ENCODE data around the gene KCNJ1. TPM values are rescaled to one million over a fixed set of nuclear protein-coding genes. Genes with fewer than 3 reads are reported as not detected.
A peak's percentile ranks its signal among the peaks of the same experiment; 100 is the strongest.

The KCNJ1 gene
- total RNA-seq, 2 experiments from 2014 or later: 0.22 to 0.27 TPM

DNA sequence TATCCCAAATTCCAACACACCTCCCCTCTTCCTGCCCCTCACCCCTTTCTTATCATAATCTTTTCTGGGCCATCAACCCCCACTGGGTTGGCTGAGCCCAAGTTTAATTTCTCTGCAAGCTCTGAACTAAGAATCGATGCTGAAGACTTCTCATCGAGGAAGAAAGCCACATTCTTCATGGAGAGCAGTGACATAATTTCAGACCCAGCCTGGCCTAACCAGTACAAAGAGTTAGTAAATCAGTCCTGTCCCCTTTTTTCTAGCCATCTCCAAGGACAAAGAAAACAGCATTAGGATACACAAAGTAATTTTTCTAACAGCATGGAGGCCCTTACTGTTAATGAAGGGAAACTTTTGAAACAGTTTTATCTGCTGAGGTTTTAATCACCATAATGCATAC lies 45.0 kb downstream of the KCNJ1 start:
- ChIA-PET CTCF (no interaction called here), POLR2A (interaction anchor here (0.8 to 1.2 kb wide), 2 partner anchors 11 to 126 kb away, joined by 3 read pairs; no protein-coding TSS in a partner anchor)
- Histone ChIP-seq H3K27me3 (ENCODE audit: control insufficient read depth in 1 of 2, insufficient read depth in 2 of 2, low read length in 2 of 2) (no peaks in the 10 kb centered on the region), H3K36me3 (ENCODE audit: insufficient read depth, low read length) (peaks cover 14% of the 10 kb centered on the region), H3K4me3 (ENCODE audit: low read length) (no peak overlapping the region), H3K27ac (ENCODE audit: low read depth in 1 of 2, low read length in 2 of 2) (no peak overlapping the region), H3K4me1 (ENCODE audit: insufficient read depth, low read length) (no peaks in the 10 kb centered on the region), H3K9me3 (ENCODE audit: control insufficient read depth in 1 of 2, insufficient read depth in 1 of 2, low read length in 2 of 2) (no peaks in the 10 kb centered on the region)
- ATAC-seq (ENCODE audit: poor library complexity) (no peak), DNase-seq (no peak)
- intact Hi-C loops (cut with DNase I, micrococcal nuclease): no loop called here
- no peak overlapping the region for H3K4me3 Mint-ChIP-seq
- peaks cover 5% of the 10 kb centered on the region for H3K4me1 Mint-ChIP-seq (ENCODE audit: low read depth)
- TF ChIP-seq, protein P1, sequence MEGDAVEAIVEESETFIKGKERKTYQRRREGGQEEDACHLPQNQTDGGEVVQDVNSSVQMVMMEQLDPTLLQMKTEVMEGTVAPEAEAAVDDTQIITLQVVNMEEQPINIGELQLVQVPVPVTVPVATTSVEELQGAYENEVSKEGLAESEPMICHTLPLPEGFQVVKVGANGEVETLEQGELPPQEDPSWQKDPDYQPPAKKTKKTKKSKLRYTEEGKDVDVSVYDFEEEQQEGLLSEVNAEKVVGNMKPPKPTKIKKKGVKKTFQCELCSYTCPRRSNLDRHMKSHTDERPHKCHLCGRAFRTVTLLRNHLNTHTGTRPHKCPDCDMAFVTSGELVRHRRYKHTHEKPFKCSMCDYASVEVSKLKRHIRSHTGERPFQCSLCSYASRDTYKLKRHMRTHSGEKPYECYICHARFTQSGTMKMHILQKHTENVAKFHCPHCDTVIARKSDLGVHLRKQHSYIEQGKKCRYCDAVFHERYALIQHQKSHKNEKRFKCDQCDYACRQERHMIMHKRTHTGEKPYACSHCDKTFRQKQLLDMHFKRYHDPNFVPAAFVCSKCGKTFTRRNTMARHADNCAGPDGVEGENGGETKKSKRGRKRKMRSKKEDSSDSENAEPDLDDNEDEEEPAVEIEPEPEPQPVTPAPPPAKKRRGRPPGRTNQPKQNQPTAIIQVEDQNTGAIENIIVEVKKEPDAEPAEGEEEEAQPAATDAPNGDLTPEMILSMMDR (IDR thresholded peaks at IDR 0.05): no peak
- no peaks in the 10 kb centered on the region for H3K27me3 Mint-ChIP-seq
- peak overlapping the region; percentile 16 for H3K27ac Mint-ChIP-seq
- H3K36me3 Mint-ChIP-seq (ENCODE audit: low read depth): peaks cover 35% of the 10 kb centered on the region
- H3K9me3 Mint-ChIP-seq: no peaks in the 10 kb centered on the region

DNA sequence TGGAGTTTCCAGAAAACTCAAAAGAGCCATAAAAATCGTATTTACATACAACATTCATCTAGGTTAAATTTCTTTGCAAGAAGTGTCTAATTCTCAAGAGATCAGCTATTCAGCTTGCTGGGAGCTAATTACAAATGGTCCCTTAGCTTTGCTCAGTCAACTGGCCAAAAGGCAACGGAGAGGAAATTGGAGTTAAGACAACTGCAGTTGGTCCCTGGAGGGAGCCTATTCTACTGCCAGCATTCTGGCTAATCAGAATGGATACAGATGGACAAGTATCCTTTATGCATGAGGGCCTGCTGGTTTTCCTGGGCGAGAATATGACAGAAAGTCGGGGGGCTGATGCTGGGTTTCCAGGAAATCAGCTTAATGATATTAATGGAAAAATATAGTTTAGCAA lies 45.5 kb downstream of the KCNJ1 start:
- ATAC-seq (ENCODE audit: poor library complexity) (no peak), DNase-seq (no peak)
- Mint-ChIP-seq H3K27ac (no peak overlapping the region), H3K27me3 (no peaks in the 10 kb centered on the region), H3K4me1 (ENCODE audit: low read depth) (no peaks in the 10 kb centered on the region), H3K36me3 (ENCODE audit: low read depth) (peaks cover 40% of the 10 kb centered on the region), H3K4me3 (no peak overlapping the region), H3K9me3 (no peaks in the 10 kb centered on the region)
- H3K27me3 ChIP-seq (ENCODE audit: control insufficient read depth in 1 of 2, insufficient read depth in 2 of 2, low read length in 2 of 2): no peaks in the 10 kb centered on the region
- H3K9me3 ChIP-seq (ENCODE audit: control insufficient read depth in 1 of 2, insufficient read depth in 1 of 2, low read length in 2 of 2): no peaks in the 10 kb centered on the region
- ChIA-PET POLR2A (interaction anchor here (0.8 to 1.2 kb wide), 2 partner anchors 11 to 126 kb away, joined by 3 read pairs; no protein-coding TSS in a partner anchor), CTCF (no interaction called here)
- no peaks in the 10 kb centered on the region for H3K4me1 ChIP-seq (ENCODE audit: insufficient read depth, low read length)
- H3K4me3 ChIP-seq (ENCODE audit: low read length): no peak overlapping the region
- H3K36me3 ChIP-seq (ENCODE audit: insufficient read depth, low read length): peaks cover 16% of the 10 kb centered on the region
- TF ChIP-seq, protein P1 (IDR thresholded peaks at IDR 0.05): no peak
- H3K27ac ChIP-seq (ENCODE audit: low read depth in 1 of 2, low read length in 2 of 2): no peak overlapping the region
- intact Hi-C loops (cut with DNase I, micrococcal nuclease): no loop called here

DNA sequence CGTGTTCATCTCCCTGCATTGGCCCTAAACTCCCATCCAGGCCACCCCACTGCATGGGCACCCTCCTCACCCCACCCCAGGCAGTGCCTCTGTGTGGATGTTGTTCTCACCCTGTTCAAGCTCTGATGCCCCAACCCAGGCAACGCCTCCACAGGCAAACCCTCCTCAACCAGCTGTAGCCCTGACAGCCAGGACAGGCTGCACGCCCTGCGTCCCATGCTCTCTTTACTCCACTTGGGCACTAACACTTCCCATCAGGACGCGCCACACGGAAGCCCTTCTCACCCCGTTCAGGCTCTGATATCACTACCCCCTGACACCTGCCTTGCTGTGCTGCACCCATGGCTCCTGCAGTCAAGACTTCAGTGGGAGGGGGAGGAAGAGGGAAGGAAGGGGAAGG lies 47.9 kb downstream of the KCNJ1 start:
- CTCF ChIA-PET: no interaction called here
- no peak for DNase-seq
- Histone ChIP-seq H3K9me3 (ENCODE audit: control insufficient read depth in 1 of 2, insufficient read depth in 1 of 2, low read length in 2 of 2) (no peaks in the 10 kb centered on the region), H3K4me3 (ENCODE audit: low read length) (no peak overlapping the region), H3K27ac (ENCODE audit: low read depth in 1 of 2, low read length in 2 of 2) (no peak overlapping the region), H3K27me3 (ENCODE audit: control insufficient read depth in 1 of 2, insufficient read depth in 2 of 2, low read length in 2 of 2) (no peaks in the 10 kb centered on the region), H3K36me3 (ENCODE audit: insufficient read depth, low read length) (peaks cover 20% of the 10 kb centered on the region), H3K4me1 (ENCODE audit: insufficient read depth, low read length) (no peaks in the 10 kb centered on the region)
- H3K36me3 Mint-ChIP-seq (ENCODE audit: low read depth): peaks cover 64% of the 10 kb centered on the region
- no peaks in the 10 kb centered on the region for H3K27me3 Mint-ChIP-seq
- intact Hi-C loops (cut with DNase I, micrococcal nuclease): no loop called here
- ATAC-seq (ENCODE audit: poor library complexity): no peak
- POLR2A ChIA-PET: no interaction called here
- no peak overlapping the region for H3K27ac Mint-ChIP-seq
- no peaks in the 10 kb centered on the region for H3K9me3 Mint-ChIP-seq
- H3K4me3 Mint-ChIP-seq: no peak overlapping the region
- H3K4me1 Mint-ChIP-seq (ENCODE audit: low read depth): no peaks in the 10 kb centered on the region
- TF ChIP-seq, protein P1 (IDR thresholded peaks at IDR 0.05): no peak
